KBM-7 (cell line): ENCODE measurements around the gene CSPG4.
"Not testable (repeated sequence)": the region's sequence is repeated elsewhere in the genome, so short reads cannot be mapped to it uniquely, and the experiment has no call there.

Experiments used
- DNase-seq: peaks from one replicate; pipeline ENCODE4 v3.0.0-alpha.2; 2015
- in situ Hi-C: fragments of 300-500 bp; cut with MboI; formaldehyde crosslinking; loops from 2 replicates; pipeline ENCODE4 v1.14.3; 2020; ENCODE audit warnings: low sequenced_read_pairs, low pct_unique_long_range_greater_than_20kb, mixed read lengths

CSPG4 gene

GRCh38 chr15:75727031-75727531, 14.4 kb upstream of the CSPG4 start:
- in situ Hi-C loops, result loop anchor here (10.0 kb wide), 1 partner anchor 198 kb away; no protein-coding TSS in a partner anchor
- DNase-seq, result no peak

- in situ Hi-C loops, result loop anchor here (10.0 kb wide), 1 partner anchor 199 kb away; no protein-coding TSS in a partner anchor
- no peak for DNase-seq
Measured at GRCh38 chr15:75725719-75726607, 13.3 kb upstream of the CSPG4 start.

DNA sequence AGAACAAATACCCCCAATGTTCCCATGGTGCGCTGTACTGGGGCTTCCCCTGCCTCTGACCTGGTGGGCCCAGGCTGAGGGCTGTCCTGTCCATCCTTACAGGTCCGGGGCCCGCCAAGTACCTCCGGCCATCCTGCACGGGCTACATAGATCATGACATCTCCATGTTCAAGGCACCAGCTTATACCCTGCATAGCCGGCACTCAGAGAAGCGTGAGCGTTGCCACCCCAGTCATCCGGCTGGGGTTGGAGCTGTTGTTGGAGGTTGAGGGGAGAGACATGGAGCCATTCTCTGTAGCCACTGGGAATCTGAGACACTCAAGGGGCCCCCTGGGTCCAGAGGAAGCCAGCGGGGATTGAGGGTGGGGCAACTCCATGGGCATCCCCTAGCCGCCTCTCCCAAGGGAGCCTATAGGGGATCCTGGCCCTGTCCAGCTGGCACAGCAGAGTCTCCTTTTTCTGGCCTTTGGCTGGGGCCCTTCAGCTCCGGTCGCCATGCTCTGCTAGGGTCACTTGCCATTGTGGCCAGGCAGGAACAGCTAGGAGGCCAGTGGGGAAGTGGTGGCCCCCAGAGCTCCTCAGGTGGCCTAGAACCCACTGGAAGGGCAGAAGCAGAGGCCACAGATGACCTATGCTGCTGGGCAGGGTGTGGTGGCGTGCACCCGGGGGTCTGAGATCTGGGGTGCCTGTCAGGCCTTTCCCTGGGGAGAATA, 12.5 kb upstream of the CSPG4 start:
- DNase-seq, result no peak
- in situ Hi-C loops, result loop anchor here (10.0 kb wide), 1 partner anchor 200 kb away; no protein-coding TSS in a partner anchor

DNA sequence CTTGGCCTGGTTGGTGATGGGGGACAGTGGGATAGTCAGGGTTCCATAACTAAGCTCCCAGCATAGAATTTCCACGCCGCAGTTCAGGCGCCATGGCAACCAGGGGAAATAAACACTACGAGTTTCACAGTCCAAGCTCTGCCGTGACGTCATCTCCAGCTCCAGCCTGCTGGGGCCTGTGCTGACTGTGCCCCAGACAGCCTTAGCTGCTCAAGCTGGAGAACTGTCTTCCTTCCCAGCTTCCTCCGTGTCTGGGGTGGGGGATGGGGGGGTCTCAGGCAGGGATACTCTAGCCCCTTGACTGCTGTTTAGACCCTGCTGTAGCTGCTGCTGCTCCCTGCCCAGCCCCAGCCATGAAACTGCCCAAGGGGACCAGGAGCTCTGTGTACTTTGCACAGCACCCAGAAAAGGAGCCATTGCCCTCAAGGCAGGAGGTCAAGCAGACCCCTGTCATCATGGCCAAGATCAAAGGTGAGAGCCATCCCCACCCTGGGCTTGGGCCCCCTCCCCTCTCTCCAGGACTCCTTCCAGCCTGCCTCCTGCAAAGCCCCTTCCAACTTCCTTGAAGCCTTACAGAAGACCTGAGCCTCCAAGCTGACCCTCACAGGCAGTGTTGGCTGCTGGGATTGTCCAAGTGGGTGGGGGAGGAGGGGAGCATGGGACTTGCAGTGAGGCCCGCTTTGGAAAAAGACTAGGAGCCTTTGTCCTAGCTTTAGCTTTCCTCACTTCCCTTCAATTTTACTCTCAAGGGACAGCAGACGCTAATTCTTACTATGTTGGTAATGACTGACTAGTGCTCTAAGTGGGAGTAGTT, 11.4 kb upstream of the CSPG4 start:
- in situ Hi-C loops, result loop anchor here (10.0 kb wide), 1 partner anchor 201 kb away; no protein-coding TSS in a partner anchor
- peak; percentile 66 for DNase-seq

DNA sequence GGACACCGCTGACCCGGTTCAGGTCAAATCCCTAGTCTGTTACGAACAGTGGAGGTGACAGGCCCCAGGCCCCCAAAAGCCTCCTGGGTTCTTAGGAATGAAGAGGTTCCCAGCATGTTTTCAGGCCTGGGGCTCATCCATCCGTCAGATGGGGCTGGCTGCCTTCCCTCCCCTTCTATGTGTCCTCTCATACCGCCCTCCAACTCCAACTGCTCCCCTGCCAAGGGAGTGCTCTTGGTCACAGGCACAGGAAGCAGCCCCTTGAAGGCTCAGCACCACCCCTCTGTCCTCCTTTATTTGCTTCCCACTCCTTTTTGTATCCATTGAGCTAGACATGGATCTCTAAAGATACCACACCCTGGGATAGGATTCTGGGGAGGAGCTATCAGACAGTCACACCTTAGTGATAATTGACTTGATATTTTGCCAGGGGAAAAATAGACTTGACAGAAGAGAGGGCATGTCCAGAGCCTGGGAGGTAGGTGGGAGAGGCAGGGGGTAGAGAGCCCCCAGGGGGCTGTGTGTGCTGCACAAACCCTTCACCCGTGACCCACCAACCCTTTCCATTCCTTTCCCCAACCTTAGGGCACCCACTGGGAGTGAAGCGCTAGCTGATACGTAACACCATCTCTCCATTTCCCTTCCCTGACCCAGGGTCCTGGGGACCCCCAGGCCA, 10.7 kb upstream of the CSPG4 start:
- in situ Hi-C loops, result loop anchor here (10.0 kb wide), 1 partner anchor 201 kb away; no protein-coding TSS in a partner anchor
- DNase-seq, result no peak

DNA sequence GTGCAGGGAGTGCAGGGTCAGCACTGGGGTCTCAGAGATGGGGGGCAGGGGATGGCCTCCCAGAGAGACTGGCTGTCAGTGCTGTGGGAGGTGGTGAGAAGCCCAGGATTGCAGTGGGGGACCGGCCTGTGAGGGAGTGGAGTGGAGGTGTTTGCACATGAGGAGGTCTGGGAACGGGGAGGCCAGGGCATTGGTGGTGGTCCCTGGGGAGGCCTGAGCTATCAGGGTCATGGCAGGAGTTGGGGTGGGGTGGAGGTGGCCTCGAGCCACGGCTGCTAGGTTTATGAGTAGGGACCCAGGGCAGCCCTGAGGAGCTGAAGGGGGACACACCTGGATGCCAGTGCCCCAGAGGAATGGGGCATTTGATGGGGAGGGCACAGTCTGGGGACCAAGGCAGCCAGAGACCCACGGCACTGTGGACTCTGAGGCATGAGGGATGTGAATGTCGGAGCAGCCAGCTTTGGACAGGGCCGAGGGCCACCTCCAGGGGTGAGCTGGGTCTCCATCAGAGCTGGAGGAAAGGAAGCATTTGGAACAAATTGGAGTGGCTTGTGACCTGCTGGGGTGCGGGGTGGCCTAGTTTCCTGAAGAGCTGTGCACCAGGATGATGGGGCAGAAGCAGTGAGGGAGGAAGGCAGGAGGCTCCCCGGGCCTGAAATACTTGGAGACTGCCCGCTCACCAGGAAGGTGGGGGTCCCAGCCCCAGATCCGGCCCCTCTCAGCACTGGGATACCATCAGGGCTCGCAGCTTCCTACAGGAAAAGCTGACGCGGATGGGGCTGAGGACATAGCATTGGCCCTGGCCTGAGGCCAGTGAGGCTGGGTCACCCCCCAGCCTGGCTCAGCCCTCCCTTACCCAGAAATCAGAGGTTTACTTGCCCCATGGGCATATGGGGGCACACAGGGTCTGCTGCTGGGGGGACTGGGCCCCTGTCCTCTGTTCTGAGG, 9.5 kb upstream of the CSPG4 start:
- in situ Hi-C loops, result loop anchor here (10.0 kb wide), 1 partner anchor 203 kb away; no protein-coding TSS in a partner anchor
- DNase-seq, result no peak

- in situ Hi-C loops, result loop anchor here (10.0 kb wide), 1 partner anchor 203 kb away; no protein-coding TSS in a partner anchor
- DNase-seq, result no peak
Measured at GRCh38 chr15:75721480-75721922, 8.9 kb upstream of the CSPG4 start.

DNA sequence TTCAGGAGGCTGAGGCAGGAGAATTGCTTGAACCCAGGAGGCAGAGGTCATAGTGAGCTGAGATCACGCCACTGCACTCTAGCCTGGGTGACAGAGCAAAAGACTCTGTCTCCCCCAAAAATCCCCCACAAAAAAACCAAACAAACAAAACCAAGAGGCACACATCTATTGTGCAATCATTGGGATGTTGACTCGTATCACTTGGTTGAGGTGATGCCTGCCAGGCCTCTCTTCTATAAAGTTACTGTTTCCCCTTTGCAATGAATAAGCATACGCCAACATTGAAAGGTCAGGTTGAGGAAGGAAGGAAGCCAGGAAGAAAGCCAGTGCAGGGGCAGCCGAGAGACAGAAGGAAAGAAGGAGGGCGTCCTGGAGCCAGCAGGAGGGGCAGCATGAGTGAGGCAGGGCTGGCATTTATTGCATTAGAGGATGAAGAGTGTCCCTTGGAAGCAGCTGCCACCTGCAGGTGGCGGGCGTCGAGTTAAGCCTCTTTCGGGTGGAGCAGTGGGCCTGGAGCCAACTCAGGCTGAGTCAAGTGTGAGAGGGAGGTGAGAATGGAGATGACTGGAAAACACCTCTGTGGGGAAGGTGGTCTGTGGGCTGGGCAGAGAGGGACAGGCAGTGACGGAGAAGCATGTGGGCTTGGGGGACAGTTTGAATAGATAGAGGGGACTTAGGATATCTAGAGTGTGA, 8.3 kb upstream of the CSPG4 start:
- in situ Hi-C loops, result loop anchor here (10.0 kb wide), 1 partner anchor 204 kb away; no protein-coding TSS in a partner anchor

DNA sequence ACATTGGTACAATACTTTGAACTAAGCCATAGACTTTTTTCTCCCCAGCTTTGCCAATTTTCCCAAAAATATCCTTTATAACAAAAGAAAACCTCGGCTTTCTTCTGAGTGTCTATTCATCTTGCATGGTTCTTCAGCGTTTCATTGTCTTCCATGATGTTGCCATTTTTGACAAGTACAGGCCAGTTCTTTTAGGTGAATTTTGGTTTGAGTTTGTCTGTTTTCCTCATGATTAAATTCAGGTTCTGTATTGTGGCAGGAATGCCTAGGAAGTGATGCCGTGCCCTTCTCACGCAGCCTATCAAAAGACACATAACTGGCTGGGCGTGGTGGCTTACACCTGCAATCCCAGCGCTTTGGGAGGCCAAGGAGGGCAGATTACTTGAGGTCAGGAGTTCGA, 7.6 kb upstream of the CSPG4 start:
- no peak for DNase-seq
- in situ Hi-C loops, result loop anchor here (10.0 kb wide), 1 partner anchor 205 kb away; no protein-coding TSS in a partner anchor

More for the DNA sequence above, 8.3 kb upstream of the CSPG4 start:
- peak; percentile 83 for DNase-seq

GRCh38 chr15:75718328-75718727, 5.7 kb upstream of the CSPG4 start:
- in situ Hi-C loops, result no loop called here

DNA sequence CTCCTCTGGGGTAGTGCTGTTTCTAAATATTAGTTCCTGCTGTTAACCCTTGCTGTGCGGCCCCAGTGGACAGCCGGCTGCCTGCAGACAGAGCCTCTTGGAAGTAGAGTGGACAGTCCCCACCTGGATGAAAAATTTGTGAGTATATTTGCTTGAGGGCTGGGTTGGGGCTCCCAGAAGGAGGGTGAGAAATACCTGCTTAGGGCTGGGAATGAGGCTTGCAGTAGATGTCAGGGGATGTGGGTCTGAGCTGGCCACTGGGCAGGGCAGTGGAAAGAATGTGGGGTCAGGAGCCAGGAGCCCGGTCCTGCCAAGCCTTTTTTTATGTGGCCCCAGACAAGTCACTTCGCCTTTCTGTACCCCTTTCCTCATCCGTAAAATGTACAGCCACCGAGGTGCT, 4.4 kb upstream of the CSPG4 start:
- DNase-seq, in situ Hi-C loops: not testable (repeated sequence)

More at GRCh38 chr15:75718328-75718727, 5.7 kb upstream of the CSPG4 start:
- DNase-seq, result no peak

- in situ Hi-C loops, DNase-seq: not testable (repeated sequence)
Measured at GRCh38 chr15:75716249-75716950, 3.8 kb upstream of the CSPG4 start.

- DNase-seq, in situ Hi-C loops: not testable (repeated sequence)
Measured at GRCh38 chr15:75715312-75715832, 2.7 kb upstream of the CSPG4 start.

DNA sequence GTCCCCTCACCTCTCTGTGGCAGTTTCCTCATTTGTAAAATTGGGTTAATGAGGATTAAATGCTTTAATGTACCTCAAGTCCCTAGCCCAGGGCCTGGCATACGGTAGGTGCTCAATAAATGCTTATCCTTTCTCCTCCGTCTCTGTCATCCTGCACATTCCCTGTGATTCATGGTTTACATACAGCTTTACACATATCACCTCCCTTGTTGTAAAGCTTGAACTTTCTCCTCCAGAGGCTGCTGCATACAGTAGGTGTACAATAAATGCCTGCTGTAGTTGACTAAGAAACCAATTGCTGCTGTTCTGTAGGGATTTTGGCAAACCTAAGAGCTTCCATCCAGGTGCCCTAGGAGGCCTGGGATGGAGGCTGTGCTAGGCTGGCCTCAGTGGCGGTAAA, 1.5 kb upstream of the CSPG4 start:
- no peak for DNase-seq
- in situ Hi-C loops, result no loop called here

DNA sequence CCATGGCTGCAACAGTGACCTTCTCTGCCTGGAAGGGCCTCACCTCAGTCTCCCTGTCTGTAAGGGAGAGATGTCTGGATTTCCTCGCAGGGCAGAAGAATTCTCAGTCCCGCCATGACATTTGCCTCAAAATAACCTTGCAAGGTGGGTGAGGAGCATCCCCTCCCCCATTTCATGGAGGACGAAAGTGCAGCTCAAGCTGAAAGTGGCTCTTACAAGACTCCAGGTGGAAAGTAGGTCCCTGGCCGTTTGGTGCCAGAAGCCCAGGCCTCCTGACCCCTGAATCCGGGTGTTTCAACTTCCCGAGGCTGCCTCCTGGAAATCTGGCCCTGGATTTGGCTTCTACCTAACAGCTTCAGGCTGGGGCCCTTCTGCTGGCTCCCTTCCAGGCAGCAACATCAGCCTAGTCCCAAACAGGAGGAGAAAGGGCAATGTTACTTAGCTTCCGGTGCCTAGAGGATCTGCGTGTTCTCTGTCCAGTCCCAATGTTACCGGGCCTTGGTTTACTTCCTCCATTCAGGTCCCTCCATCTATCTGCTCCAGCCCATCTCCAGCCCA, 769 bp upstream of the CSPG4 start:
- no peak for DNase-seq
- in situ Hi-C loops, result no loop called here
